Stimulated activated CD4-positive, alpha-beta T cell treated with anti-CD3 and anti-CD28 coated beads, Interleukin-1b, Interleukin-23, amount 100 ng/mL, for 24 hours (primary cell): Measurements from ENCODE around the gene WNT2.

Experiments used
- DNase-seq, 4 experiments: peaks; one replicate each; pipeline ENCODE4 v3.0.0-alpha.2; 2020; ENCODE audit warnings: low read depth in 4 of 4, low spot score in 1 of 4

The WNT2 gene

DNA sequence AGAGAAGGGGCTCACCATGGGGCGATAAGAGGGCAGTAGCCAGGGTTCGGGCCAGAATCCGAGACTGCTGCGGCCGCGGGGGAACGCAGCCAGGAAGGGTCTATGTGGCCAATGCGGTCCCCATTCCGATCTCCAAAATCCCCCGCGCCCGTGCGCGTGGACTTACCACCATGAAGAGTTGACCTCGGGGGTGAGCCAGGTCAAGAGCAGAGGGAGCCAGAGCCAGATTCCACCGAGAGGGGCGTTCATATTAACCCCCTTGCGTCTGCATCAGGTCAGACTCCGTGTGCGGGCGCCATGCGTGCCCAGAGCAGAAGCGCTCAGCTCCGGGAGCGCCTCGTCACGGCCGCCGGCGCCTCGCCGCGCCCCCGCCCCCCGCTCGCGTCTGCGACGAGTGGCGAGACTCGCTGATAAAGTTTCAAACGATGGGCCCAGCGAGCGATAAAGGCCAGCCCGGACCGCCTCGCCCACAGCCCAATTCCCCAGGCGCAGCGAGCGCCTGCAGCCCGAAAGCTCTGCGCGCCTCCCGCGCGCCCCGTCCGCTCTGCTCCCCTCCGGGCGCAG lies at the start of gene WNT2:
Gene WNT2, minus strand, starts transcription at position 318 of the 564 bp plus-strand sequence. Its CDS starts 69 bp downstream, at position 249.
- DNase-seq = no peak

DNA sequence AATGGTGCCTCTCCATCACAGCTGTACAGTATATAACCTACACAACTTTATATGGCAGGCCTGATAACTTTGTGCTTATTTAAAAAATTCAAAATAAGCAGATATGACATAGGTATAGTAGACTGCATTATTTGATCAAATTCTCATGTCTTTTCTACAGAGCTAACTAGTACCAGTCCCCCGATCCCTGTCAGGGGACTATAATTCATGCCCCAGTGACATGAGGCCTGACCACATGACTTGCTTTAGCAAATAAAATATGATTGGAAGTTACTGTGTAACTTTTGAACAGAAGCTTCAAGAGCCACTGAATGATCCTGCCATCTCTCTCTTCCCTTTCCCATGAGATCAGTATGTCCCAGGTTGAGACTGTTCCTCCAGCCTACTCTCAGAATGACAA lies 49.2 kb upstream of the WNT2 start:
- no peak for DNase-seq

GRCh38 chr7:117364339-117365080 lies 41.7 kb upstream of the WNT2 start:
- DNase-seq = no peak

DNA sequence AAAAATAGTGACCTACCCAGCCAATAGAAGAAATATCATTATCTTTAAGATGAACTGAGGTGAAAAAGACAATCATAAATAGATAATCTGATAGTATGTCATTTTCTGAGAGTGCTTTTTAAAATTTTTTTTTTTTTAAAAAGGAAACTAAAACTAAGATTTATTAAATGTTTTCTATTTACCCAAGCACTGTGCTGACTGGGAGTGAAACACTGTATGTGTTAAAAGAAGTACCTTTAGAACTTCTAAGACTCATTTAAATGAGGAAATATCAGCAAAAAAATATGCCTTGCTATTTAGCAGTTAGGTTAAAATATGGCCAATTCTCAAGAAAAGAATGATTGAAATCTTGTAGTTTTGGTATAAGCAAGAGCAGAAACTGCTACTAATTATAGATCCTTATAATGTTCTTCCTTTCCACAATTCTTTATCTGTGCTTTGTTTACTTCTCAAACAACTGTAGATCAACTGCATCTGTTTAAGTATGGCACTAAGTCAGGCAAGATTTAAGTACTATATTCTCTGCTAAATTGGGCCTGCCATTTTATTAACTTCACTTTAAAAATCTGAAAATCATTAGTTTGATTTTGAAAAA lies 39.5 kb upstream of the WNT2 start:
- DNase-seq = no peak

DNA sequence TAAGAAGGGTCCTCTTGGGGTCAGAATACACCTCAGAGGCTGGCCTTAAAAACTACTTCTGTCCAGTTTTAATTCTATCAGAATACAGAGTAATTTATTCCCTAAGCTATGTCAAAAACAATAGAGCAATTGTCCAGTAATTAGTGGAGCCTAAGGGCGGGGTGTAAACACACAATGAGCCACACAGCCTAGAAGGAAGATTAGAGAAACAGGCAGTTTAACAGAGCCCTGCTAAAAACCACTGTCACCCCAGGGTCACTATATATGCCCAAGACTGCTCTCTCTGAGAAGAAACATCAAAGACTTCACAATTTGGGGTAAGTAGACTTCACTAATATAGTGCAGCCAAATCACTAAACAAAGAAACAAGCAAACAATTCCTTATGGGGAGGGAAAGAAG lies 27.2 kb upstream of the WNT2 start:
- no peak for DNase-seq

DNA sequence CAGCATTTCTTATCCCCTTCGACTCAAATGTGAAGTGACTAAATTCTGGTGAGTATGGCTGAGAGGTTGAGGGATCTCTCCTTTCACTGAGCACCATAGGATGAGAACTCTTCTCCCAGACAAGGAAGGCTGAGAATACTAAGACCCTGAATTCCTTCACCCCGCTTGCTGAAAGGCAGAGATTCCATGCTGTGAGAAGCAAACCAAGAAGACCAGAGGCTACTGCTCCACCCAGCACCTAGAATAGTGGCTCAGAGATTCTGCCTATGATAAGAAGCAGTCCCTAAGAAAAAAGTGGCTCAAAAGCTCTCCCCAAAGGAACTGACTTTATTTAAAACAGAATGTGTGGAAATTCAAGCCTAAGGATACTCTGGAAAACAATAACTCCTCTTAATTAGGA lies 26.7 kb upstream of the WNT2 start:
- DNase-seq = no peak

DNA sequence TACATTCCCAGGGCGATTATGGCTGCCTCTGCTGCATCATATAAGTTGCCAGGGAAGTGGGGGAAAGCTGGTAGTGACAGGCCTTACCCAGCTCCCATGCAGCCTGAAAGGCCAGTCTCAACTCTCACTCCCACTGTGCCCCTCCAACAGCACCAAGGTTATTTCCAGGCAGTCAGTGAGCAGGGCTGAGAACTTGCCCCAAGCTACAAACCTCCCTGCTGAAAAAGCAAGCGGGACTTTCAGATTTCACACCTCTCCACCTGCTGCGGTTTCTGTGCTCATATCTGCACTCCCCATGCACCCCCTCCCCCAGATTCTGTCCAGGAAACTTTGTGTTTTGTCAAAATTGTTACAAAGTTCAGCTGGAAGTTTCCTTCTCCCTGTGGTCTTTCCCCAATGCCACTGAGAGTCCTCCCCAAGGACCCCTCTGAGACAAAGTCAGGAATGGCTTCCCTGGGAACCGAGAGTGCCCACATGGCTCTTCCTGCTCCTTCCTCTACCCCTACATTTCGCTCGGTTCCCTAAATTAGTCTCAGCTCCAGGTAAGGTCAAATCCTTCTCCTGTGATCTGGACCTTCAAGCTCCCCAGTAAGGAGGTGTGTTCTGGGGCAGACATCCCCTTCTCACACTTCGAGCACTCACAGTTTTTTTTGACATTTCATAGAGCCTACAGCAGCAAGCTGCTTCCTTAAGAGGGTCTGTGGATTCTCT lies 25.3 kb upstream of the WNT2 start:
- no peak for DNase-seq

DNA sequence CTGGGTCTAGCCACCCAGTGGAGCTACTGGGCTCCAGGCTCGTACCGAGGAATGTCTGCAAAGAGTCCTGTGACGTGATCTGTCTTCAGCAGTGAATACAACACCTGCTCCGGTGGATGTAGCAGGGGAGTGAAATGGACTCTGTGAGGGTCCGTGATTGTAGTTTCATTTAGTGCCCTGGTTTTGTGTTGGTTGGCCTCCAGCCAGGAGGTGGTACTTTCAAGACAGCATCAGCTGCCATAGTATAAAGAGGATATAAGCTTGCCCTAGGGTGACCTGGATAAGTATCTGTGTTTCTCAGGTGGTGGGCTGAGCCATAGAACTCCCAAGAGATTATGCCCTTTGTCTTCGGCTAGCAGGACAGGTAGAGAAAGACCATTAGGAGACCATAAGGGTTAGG lies 24.6 kb upstream of the WNT2 start:
- no peak for DNase-seq

- DNase-seq = no peak
Measured at GRCh38 chr7:117346161-117346560, 23.3 kb upstream of the WNT2 start.

DNA sequence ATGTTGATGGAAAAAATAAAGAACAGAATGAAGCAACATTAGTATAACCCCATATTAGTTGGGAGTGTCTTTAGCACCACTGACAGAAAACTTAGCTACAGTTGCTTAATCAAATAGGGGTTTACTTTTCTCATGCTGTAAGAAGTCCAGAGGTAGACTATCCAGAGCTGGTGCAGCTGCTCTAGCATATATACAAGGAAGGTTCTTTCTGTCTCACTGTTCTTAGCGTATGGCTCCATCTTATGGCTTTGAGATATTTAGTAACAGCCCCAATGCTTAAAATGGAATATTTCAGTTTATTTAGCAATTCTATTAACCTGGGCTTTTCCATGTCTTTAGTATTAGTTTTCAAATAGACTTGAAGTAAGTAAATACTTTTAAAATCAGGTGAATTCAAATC lies 15.2 kb upstream of the WNT2 start:
- DNase-seq = no peak

GRCh38 chr7:117333168-117333567 lies 10.3 kb upstream of the WNT2 start:
- DNase-seq = no peak

DNA sequence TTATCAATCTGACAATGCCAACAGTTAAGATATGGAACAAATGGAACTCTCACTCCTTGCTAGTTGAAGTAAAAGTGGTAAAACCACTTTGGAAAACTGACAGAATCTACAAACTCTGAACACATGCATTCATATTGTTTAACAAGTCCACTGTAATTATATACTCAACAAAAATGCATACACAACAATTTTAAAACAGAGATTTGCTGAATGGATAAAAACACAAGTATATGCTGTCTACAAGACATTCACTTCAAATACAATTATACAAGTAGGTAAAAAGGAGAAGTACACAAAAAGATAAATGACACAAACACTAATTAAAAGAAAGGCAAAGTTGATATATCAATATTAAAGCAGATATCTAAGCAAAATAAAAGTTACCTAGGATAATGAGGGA lies 9.2 kb upstream of the WNT2 start:
- no peak for DNase-seq

- DNase-seq = no peak
Measured at GRCh38 chr7:117325836-117326235, 3.0 kb upstream of the WNT2 start.

GRCh38 chr7:117324960-117325359 lies 2.1 kb upstream of the WNT2 start:
- DNase-seq = no peak

- no peak for DNase-seq
Measured at GRCh38 chr7:117323851-117324711, 1.2 kb upstream of the WNT2 start.

DNA sequence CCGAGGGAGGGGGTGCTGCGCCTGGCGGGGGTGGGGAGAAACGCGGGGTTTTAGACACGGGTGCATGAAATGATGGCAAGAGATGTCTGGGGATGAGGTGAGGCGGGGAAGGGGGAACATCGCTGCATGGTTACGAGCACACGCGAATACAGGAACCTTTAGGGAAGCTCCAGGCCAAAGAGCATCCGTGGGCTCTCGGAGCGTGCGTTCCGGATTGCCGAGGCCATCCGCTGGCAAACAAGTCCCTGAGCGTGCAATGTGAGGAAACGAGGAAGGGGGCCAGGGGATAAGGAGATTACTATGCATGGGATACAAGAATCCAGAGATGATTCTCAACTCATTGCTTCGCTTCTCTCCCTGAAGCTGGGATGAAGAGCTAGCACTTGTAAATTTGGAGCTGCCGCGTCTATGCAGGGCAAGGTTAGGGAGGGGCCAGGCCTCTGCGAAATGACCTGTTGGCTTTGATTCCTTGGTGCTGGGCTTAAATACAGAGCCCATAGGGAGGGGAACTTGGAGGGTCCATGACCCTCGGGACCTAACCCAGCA lies 520 bp upstream of the WNT2 start:
- DNase-seq = no peak

- DNase-seq = no peak
Measured at GRCh38 chr7:117320523-117320922, 2.3 kb downstream of the WNT2 start.

DNA sequence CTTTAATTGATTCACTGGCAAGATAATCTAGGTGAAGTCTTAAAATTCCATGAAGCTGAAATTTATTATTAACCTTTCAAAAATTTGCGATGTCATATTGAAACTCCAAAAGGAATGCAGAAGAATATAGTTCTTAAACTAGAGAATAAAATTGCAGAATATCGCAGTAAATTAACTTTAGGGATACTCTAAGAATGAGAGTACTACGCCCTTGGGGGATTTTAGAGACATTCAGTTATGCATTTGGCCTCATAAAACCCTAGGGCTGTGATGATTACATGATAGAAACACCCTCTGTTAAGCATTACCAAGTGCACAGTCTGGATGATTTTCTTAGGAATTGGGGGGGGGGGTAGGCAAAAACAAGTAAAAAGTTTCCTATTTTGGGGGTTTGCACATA lies 3.7 kb downstream of the WNT2 start:
- DNase-seq = no peak

DNA sequence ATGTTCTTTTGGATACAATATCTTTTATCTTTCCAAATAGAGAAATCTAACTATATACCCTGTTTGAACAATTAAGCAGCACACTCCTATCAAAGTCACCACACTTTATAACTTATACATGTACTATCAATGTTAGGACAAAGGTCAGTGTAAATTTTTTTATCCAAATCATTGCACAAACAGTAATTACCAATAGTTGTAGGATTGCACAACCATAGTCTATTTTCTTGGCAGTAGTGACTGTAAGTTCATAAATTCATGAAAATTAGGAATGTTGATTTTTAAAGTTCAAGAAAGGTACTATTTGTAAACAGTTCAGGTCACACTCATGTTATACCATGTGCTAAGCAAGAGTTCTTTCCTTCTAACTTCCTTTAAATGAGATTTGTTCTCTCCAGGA lies 9.3 kb downstream of the WNT2 start:
- no peak for DNase-seq

DNA sequence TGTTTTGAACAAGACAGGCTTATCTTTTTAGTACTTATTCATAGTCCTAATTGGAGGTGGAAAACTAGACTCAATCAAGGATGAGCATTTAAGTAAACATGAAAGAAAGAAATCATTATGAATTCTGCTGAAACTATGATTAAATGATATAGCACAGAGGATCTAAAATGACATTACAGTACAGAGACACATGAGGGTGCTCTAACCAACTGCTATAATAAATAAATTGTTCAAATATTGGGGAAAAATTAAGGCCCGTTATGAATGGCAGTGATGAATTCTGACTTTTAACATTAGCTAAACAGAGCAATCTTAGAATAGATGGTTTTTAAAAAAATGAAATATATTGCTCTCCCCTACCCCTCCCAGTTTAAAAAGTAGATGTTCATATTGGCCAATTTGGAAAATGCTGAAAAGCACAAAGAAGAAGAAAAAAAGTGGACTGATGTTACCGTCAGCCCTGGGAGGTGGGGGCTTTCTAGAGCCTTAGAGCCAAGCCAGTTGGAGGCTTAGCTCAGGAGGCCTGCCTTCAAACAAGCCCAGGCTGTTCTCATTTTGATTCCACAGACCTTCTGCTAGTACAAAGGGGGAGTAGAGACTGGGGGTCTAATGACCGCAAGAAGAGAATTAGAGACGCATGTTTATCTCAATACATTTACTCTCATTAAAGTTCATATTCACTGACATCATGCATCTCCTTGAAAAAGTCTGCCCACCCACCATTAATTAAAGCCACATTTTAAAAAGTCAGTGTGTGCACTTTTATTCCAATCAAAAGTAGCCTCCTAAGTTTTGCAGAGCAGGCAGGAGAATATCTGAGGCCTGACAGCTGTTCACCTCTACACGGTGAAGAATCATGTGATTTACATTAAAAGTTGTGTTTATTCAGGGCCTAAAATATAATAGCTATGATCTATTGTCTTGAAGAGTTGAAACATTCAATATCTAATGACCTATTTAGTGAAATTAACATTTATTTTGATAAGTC lies 10.0 kb downstream of the WNT2 start:
- DNase-seq = no peak
